Bronchial epithelial cell (primary cell): ENCODE results near the gene IL12B. TPM values are rescaled to one million over a fixed set of nuclear protein-coding genes. Genes with fewer than 3 reads are reported as not detected.
"Not testable (repeated sequence)": the region's sequence is repeated elsewhere in the genome, so short reads cannot be mapped to it uniquely, and the experiment has no call there.

Source experiments
- DNase-seq: peaks from one replicate; pipeline ENCODE4 v3.0.0-alpha.2; 2010; ENCODE audit warnings: low read depth
- FAIRE-seq: peaks from 2 replicates; lab custom pipeline; 2011; peaks lifted over from hg19 to GRCh38; lab: Jason Lieb, UNC
- H3K27me3 ChIP-seq: 2 replicates; pipeline ENCODE4 v1.5.1; 2011; ENCODE audit warnings: low read length; ENCODE audit not compliant: control insufficient read depth, insufficient read depth
- H3K36me3 ChIP-seq: 2 replicates; pipeline ENCODE4 v1.5.1; 2011; ENCODE audit warnings: low read length; ENCODE audit not compliant: control insufficient read depth, insufficient read depth
- H3K4me3 ChIP-seq: 2 replicates; pipeline ENCODE4 v1.5.1; 2011; ENCODE audit warnings: mild to moderate bottlenecking, low read depth, low read length, control low read depth
- CTCF ChIP-seq: IDR thresholded peaks from 2 replicates; pipeline ENCODE4 v1.5.1; 2011; ENCODE audit warnings: mild to moderate bottlenecking, moderate library complexity, low read length, control low read depth, inconsistent platforms; ENCODE audit not compliant: insufficient read depth, severe bottlenecking
- total RNA-seq: library from RNA; depleted of rRNA; stranded (reverse); fragments of >200 nt; gene quantifications from 2 replicates; pipeline ENCODE4 v1.2.1, GENCODE V29; 2014

IL12B gene
- total RNA-seq, 1 donor from 2014 or later: not detected

- FAIRE-seq: no peak
- no peaks in the 10 kb centered on the region for H3K27me3 ChIP-seq
- peak; percentile 25 for DNase-seq
- H3K36me3 ChIP-seq: no peaks in the 10 kb centered on the region
- no peak for TF ChIP-seq CTCF
- no peak overlapping the region for H3K4me3 ChIP-seq
These were observed 23.5 kb upstream of the IL12B start for GRCh38 chr5:159353661-159354252.

GRCh38 chr5:159350644-159351043 lies 20.4 kb upstream of the IL12B start:
- H3K36me3 ChIP-seq, FAIRE-seq, H3K4me3 ChIP-seq, DNase-seq, H3K27me3 ChIP-seq: not testable (repeated sequence)

GRCh38 chr5:159350216-159350615 lies 19.9 kb upstream of the IL12B start:
- not testable (repeated sequence) for DNase-seq, H3K27me3 ChIP-seq, FAIRE-seq, H3K4me3 ChIP-seq, H3K36me3 ChIP-seq

GRCh38 chr5:159345861-159346260 lies 15.6 kb upstream of the IL12B start:
- DNase-seq (no peak), FAIRE-seq (no peak)
- no peaks in the 10 kb centered on the region for H3K36me3 ChIP-seq
- no peak overlapping the region for H3K4me3 ChIP-seq
- H3K27me3 ChIP-seq: no peaks in the 10 kb centered on the region
- no peak for TF ChIP-seq CTCF

GRCh38 chr5:159345336-159345735 lies 15.0 kb upstream of the IL12B start:
- no peak overlapping the region for H3K4me3 ChIP-seq
- no peaks in the 10 kb centered on the region for H3K27me3 ChIP-seq
- DNase-seq: no peak
- TF ChIP-seq CTCF: no peak
- no peaks in the 10 kb centered on the region for H3K36me3 ChIP-seq
- FAIRE-seq: peak; percentile 23

GRCh38 chr5:159343295-159344094 lies 13.2 kb upstream of the IL12B start:
- Histone ChIP-seq H3K4me3 (no peak overlapping the region), H3K36me3 (no peaks in the 10 kb centered on the region), H3K27me3 (no peaks in the 10 kb centered on the region)
- DNase-seq (no peak), FAIRE-seq (peak; percentile 88)
- TF ChIP-seq CTCF: no peak
